GM19438 (cell line): ENCODE results near the gene CST9L.

Experiments
- ATAC-seq: cut with Tn5 transposase; IDR thresholded peaks from one replicate; pipeline ENCODE4 v1.9.1; 2021; ENCODE audit warnings: low read depth; ENCODE audit not compliant: unreplicated experiment

CST9L gene

GRCh38 chr20:23568320-23568970, at the start of gene CST9L:
Gene CST9L (minus strand): TSS chr20:23568484. CDS start chr20:23568450, 34 bp downstream.
- ATAC-seq, result no peak

DNA sequence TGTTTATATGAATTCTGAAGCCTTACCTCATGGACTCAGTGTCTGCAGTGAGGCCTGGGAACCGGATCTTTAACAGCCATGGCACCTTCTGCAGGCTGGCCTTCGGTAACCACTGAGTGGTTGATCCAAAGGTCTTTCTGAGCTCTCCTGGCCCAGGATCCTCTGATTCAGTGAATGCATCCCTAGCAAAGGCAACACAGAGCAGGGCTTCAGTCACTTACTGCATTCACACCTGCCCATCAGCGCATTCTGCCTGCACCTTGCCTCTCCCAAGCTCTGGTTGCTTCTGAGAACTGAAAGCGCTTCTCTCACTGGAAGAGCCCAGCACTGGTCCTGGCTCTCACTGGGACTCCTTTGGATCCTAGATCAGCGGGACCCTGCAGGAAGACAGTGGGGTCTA, 45.9 kb upstream of the CST9L start:
- no peak for ATAC-seq

DNA sequence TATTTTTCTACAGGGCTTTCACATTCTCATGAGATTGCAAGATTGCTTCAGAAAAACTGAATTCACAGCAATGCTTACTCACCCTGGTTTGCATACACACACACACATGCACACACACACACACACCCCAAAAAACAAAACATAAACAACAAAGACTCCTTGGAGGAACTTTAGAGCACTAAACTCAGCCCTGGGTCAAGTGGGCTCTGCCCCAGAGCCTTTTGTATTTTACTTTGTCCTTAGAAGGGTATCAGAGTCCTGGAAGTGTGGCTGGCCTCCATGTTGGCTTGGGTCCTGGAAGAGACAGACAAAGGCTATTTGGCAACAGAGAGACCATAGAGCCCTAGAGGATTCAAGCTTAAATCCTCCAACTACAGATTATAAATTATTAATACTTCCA, 45.4 kb upstream of the CST9L start:
- ATAC-seq, result no peak

GRCh38 chr20:23612396-23612795, 44.1 kb upstream of the CST9L start:
- no peak for ATAC-seq

- ATAC-seq, result no peak
Observed at GRCh38 chr20:23609486-23610109, 41.3 kb upstream of the CST9L start.

DNA sequence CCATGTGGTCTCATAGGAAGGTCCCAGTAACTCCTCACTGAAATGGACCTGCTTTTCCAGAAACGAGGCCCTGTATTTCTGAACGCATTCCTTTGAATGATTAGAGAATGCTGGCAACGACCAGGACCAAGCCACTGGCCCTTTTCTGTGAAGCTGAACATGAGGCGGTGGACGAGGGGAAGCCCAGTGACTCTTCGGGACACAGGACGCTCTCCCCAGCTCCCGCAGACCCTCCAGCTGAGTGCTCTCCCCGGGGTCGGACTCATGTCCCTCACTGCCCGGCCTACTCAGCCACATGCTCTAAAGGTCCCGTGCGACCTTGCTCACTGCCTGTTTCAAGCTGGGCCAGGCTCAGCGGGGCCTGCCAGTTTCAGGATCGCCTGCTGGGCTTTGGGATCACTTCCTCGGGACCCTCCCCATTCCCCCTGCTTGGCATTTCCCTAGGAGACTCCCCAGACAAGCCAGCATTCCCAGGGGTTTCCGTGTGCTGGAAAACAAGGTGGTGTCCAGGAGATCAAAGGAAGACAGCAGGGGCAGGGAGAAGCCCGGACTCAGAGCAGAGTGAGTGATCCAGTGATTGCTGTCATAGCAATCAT, 40.1 kb upstream of the CST9L start:
- no peak for ATAC-seq

DNA sequence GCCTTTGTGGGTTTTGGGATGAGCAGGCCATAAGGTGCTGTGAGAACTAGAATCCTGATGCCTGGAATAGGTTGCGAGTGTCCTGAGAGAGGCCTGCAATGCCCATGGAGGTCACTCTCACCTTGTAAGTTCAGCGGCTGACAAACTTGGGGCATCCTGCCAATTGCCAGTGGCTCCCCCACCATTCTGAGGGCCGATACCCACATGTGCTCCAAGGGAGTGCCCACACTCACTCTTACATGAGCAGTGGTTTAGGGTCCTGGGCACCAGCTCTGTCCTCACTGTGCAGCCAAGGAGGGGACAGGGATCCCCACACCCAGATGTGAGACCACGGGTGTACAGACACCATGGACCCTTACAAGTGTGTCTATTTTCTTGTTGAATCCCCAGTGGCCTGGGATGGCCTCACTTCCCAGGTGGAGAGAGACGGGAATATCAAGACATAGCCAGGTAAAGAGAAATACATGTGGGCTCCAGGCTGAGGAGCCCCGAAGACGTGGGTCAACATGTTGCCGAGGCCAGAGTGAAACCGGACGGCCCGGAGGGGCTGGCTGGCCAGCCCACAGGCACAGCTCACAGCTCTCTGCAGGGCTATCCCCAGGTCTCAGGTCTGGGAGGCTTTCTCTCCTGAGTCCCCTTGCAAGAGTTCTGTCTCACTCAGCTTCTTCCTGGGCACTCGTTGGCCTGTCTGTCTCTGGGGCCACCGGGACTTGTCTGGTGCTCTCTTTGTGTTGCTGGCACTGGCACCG, 39.4 kb upstream of the CST9L start:
- no peak for ATAC-seq

GRCh38 chr20:23606652-23607049, 38.4 kb upstream of the CST9L start:
- ATAC-seq, result no peak

GRCh38 chr20:23605867-23606651, 37.8 kb upstream of the CST9L start, which contains the start of gene CST9:
Gene CST9 (minus strand): TSS chr20:23605917. CDS start chr20:23605864, 53 bp downstream.
- ATAC-seq, result no peak

GRCh38 chr20:23604306-23604705, 36.0 kb upstream of the CST9L start:
- ATAC-seq, result no peak

DNA sequence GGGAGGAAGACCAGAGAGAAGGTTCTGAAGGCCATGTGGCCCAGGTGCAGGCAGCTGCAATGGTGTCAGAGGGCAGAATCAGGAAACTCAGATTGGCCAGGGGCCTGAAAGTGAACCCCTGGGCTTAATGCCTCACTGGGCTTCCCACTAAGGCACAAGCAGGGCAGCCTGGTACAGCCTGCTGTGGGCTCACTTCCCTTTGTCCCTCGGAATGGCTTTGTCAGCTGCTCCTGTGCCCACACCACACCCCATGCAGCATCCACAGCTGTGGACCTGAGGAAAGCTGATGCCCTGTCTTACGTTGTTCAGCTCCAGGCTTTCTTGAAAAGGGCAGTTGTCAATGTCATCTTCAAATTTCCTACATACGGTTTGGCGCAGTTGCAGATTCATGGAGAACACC, 35.0 kb upstream of the CST9L start:
- no peak for ATAC-seq

DNA sequence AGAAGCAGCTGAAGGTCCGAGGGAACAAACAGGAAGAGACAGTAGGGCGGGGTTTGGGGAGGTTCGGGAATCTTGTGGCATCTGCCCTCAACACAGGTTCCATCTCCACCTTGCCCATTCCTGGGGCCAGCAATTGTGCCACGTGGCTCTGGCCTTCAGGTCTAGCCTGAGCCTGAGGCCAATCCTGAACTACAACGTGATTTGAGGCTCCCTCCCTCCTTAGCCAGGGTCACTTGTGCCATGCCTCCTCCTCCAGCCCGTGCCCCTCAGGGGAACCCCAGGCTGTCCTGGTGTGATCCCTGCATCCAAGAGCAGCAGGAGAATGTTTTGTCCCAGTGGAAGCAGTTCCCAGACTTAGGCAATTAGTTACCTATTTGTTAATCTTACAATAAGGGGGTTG, 34.4 kb upstream of the CST9L start:
- no peak for ATAC-seq

DNA sequence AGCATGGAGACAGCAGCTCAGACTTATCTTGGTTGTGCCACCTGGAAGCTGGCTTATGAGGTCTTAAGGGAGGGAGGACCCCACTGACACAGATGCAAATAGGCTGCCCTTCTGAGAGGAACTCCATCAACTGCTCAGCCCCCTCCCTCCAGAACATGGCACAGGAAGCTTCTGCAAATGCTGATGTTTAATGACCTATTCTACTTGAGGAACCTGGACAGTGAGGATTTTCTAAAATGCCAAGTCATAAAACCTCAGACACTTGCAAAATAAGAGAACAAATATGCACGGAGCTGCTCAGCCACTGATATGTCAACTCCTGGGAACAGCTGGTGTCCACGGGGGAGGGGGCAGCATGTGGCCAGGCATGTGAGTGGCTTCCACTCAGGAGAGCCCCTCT, 34.0 kb upstream of the CST9L start:
- no peak for ATAC-seq

GRCh38 chr20:23601715-23602114, 33.4 kb upstream of the CST9L start:
- no peak for ATAC-seq

DNA sequence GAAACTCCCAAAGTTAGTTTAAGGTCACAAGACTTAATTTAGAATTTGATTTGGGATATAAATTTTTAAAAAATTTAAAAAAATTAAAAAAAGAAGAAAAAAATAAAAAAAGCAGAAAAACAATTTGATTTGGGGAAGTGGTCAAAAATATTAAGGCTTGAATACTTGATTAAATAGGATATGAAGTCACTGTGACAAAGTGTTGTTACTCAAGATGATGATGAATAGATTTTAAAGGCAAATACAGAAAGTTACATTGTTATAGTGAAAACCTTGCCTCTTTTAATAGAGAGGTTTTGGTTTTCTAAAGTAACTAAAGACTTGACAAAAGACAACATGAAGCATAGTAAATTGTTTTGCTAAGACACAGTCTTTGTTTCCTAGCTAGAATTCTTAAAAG, 30.2 kb upstream of the CST9L start:
- no peak for ATAC-seq

GRCh38 chr20:23596579-23597250, 28.4 kb upstream of the CST9L start:
- no peak for ATAC-seq

GRCh38 chr20:23595941-23596340, 27.7 kb upstream of the CST9L start:
- ATAC-seq, result no peak

- ATAC-seq, result no peak
Observed at GRCh38 chr20:23588434-23589403, 20.4 kb upstream of the CST9L start.

DNA sequence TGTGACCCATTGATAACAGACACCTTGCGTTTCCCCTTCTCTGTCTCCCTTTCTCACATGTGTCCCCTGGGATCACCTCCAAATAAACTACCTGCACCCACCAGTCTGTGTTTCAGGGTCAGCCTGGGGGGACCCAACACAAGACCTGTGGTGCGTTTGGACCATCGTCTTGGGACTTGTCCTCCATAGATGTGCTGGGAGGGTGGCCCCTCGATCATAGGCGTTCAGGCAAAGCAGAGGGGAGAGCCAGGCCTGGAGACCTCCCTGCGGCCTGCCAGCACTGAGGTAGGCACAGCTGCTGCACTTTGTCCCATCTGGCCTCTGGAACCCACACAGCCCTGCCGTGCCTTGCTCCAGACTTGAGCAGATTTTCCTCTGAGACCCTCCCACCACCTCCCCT, 19.3 kb upstream of the CST9L start:
- no peak for ATAC-seq
